GM12891 (cell line): ENCODE data around the gene SRGAP1.

ENCODE experiments used
- POLR2A ChIP-seq: IDR thresholded peaks from 2 replicates; pipeline ENCODE4 v1.6.1; 2011; ENCODE audit warnings: low read depth, low read length, control low read depth
- POLR2AphosphoS5 ChIP-seq: IDR thresholded peaks from 2 replicates; pipeline ENCODE4 v1.6.1; 2011; ENCODE audit warnings: low read depth, low read length, control low read depth
- TAF1 ChIP-seq: IDR thresholded peaks from 2 replicates; pipeline ENCODE4 v1.6.1; 2011; ENCODE audit warnings: low read depth, low read length, control low read depth

GRCh38 chr12:64064240-64064639 is 219.7 kb downstream of the SRGAP1 start:
- TF ChIP-seq POLR2AphosphoS5 (no peak), POLR2A (no peak), TAF1 (no peak)
